ENCODE results near the gene GORASP1.

DNA sequence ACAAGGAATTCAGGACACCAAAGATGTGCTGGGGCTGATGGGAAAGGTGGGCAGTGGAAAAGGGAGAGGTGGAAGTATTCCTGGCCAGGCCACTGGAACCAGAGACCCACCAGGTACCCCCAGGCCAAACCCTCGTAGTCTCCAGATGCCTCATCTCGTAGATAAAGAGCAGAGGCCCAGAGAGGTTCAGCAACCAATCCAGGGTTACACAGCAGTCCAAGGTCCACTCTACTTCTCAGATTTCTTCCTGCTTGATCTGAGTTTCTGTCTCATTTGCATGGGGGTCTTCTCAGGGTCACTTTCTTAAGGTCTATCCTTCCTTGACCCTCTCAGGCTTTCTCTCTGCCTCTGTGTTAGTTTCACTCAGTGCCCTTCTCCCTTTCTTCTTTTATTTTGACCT lies 5.1 kb upstream of the GORASP1 start:
- TF ChIP-seq, protein P1, sequence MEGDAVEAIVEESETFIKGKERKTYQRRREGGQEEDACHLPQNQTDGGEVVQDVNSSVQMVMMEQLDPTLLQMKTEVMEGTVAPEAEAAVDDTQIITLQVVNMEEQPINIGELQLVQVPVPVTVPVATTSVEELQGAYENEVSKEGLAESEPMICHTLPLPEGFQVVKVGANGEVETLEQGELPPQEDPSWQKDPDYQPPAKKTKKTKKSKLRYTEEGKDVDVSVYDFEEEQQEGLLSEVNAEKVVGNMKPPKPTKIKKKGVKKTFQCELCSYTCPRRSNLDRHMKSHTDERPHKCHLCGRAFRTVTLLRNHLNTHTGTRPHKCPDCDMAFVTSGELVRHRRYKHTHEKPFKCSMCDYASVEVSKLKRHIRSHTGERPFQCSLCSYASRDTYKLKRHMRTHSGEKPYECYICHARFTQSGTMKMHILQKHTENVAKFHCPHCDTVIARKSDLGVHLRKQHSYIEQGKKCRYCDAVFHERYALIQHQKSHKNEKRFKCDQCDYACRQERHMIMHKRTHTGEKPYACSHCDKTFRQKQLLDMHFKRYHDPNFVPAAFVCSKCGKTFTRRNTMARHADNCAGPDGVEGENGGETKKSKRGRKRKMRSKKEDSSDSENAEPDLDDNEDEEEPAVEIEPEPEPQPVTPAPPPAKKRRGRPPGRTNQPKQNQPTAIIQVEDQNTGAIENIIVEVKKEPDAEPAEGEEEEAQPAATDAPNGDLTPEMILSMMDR (conservative IDR thresholded peaks at IDR 0.05; ENCODE audit: low read length) = no peak
- no peak for TF ChIP-seq EZH2phosphoT487 (IDR thresholded peaks at IDR 0.05; ENCODE audit: borderline replicate concordance, low read depth, low read length)

Data from OCI-LY7 (cell line).